Stimulated activated naive B cell treated with anti-CD40 and anti-IgM and Interleukin-4, amounts not matched to agents 10 μg/mL and 1 μg/mL and 100 μg/mL, for 72 hours (primary cell): ENCODE results near the gene FTL.
A peak's percentile ranks its signal among the peaks of the same experiment; 100 is the strongest.

ENCODE experiments used
- ATAC-seq, 2 donors: fragments of 150-1000 bp; cut with Tn5 transposase; replicated peaks; 2 replicates each; pipeline ENCODE4 v1.10.0; 2021; ENCODE audit warnings: moderate library complexity in 1 of 2
- DNase-seq: peaks from one replicate; pipeline ENCODE4 v3.0.0; 2021
- H3K27ac Mint-ChIP-seq: one replicate; pipeline ENCODE4 v1.8.0; 2022; ENCODE audit warnings: mild to moderate bottlenecking, mixed read lengths
- H3K27me3 Mint-ChIP-seq, 2 donors: one replicate each; pipeline ENCODE4 v1.8.0; 2022; ENCODE audit warnings: mixed read lengths in 2 of 2
- H3K36me3 Mint-ChIP-seq, 2 donors: one replicate each; pipeline ENCODE4 v1.8.0; 2022; ENCODE audit warnings: mixed read lengths in 2 of 2, mild to moderate bottlenecking in 1 of 2
- H3K4me1 Mint-ChIP-seq, 2 donors: one replicate each; pipeline ENCODE4 v1.8.0; 2022; ENCODE audit warnings: mixed read lengths in 2 of 2, mild to moderate bottlenecking in 1 of 2
- H3K4me3 Mint-ChIP-seq, 2 donors: one replicate each; pipeline ENCODE4 v1.8.0; 2022; ENCODE audit warnings: mild to moderate bottlenecking in 2 of 2, mixed read lengths in 2 of 2, moderate library complexity in 1 of 2
- H3K9me3 Mint-ChIP-seq, 2 donors: one replicate each; pipeline ENCODE4 v1.8.0; 2022; ENCODE audit warnings: mixed read lengths in 2 of 2, mild to moderate bottlenecking in 1 of 2

Gene FTL

DNA sequence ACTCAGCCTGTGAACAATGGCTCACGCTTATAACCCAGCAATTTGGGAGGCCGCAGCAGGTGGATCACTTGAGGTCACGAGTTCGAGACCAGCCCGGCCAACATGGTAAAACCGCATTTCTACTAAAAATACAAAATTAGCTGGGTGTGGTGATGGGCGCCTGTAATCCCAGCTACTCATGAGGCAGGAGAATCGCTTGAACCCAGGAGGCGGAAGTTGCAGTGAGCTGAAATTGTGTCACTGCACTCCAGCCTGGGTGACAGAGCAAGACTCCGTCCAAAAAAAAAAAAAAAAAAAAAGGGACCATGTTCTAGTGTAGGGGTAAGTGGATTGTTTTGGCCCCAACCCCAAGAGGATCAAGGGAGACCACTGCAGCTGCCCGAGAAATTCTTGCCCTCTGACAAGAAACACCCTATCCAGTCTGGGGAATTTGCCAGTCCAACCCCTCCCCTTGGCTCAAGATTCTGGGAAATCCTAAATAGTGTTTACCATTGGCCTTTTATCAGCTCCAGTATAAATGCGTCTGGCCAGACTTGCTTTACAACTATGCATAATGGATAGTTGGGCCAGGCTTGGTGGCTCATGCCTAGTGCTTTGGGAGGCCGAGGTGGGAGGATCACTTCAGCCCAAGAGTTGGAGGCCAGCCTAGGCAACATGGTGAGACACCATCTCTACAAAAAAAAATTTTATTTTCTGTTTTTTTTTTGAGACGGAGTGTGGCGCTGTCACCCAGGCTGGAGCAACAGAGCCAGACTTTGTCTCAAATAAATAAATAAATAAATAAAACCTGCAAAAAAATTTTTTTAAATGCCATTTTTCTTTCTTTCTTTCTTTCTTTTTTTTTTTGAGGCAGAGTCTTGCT lies 36.7 kb upstream of the FTL start:
- H3K4me3 Mint-ChIP-seq = no peak overlapping the region
- peaks cover 0 to 8% of the 10 kb centered on the region in 2 donors for H3K27me3 Mint-ChIP-seq
- peaks cover 3 to 6% of the 10 kb centered on the region in 2 donors for H3K4me1 Mint-ChIP-seq
- DNase-seq (no peak), ATAC-seq (no peak)
- H3K27ac Mint-ChIP-seq = no peak overlapping the region
- H3K36me3 Mint-ChIP-seq = peaks cover 2% of the 10 kb centered on the region in 2 donors
- H3K9me3 Mint-ChIP-seq = no peaks in the 10 kb centered on the region

GRCh38 chr19:48933382-48933932 lies 31.7 kb upstream of the FTL start, which contains the start of gene DHDH:
DHDH (plus strand) TSS chr19:48933699; CDS start chr19:48933722, 23 bp downstream.
- no peaks in the 10 kb centered on the region for H3K9me3 Mint-ChIP-seq
- peak within 1 kb of the TSS; percentile 47 for H3K27ac Mint-ChIP-seq
- H3K27me3 Mint-ChIP-seq = peaks cover 11 to 24% of the 10 kb centered on the region in 2 donors
- peak; percentile 64 for DNase-seq
- peak within 1 kb of the TSS; percentile 83 to 84 for H3K4me3 Mint-ChIP-seq
- peak; percentile 88 to 90 for ATAC-seq
- H3K4me1 Mint-ChIP-seq = peaks cover 6 to 18% of the 10 kb centered on the region in 2 donors
- no peaks in the 10 kb centered on the region for H3K36me3 Mint-ChIP-seq

DNA sequence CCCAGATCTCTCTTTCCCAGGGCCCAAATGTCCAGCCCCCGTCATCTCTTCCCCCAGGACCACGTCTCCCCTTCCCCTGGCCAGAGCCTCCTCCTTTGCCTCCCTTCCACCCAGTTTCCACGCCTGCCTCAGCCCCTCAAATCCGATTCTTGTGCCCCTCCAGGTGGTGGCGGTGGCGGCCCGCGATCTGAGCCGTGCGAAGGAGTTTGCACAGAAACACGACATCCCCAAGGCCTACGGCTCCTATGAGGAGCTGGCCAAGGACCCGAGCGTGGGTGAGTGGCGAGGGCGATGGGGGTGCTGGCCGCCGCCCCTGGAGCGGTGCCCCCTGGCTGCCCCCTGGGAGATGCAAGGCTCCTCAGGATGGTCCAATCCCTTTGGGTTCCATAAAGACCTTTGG lies 30.3 kb upstream of the FTL start:
- Mint-ChIP-seq H3K36me3 (no peaks in the 10 kb centered on the region), H3K4me1 (peaks cover 6 to 18% of the 10 kb centered on the region in 2 donors), H3K9me3 (no peaks in the 10 kb centered on the region), H3K27ac (no peak overlapping the region), H3K4me3 (peak overlapping the region in 1 of 2 donors; percentile 51), H3K27me3 (peaks cover 11 to 34% of the 10 kb centered on the region in 2 donors)
- no peak for DNase-seq
- no peak for ATAC-seq

DNA sequence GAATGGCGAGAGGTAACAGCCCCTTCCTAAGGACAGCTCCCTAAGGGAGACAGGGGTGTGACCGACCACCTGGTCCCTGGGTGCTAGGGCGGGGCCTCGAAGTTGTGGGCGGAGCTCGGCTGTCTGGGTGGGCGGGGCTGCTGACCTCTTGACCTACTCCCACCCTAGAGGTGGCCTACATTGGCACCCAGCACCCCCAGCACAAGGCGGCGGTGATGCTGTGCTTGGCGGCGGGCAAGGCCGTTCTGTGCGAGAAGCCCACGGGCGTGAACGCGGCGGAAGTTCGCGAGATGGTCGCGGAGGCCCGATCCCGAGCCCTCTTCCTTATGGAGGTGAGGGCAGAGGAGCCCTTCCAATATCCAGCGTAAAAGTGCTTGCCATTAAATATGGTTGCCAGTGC lies 29.2 kb upstream of the FTL start:
- no peaks in the 10 kb centered on the region for H3K9me3 Mint-ChIP-seq
- no peak overlapping the region for H3K4me3 Mint-ChIP-seq
- ATAC-seq (no peak), DNase-seq (no peak)
- no peak overlapping the region for H3K27ac Mint-ChIP-seq
- H3K4me1 Mint-ChIP-seq = peaks cover 6 to 18% of the 10 kb centered on the region in 2 donors
- H3K36me3 Mint-ChIP-seq = no peaks in the 10 kb centered on the region
- peaks cover 11 to 34% of the 10 kb centered on the region in 2 donors for H3K27me3 Mint-ChIP-seq

GRCh38 chr19:48938256-48938655 lies 26.9 kb upstream of the FTL start:
- Mint-ChIP-seq H3K27me3 (peaks cover 11 to 25% of the 10 kb centered on the region in 2 donors), H3K4me1 (peaks cover 5 to 14% of the 10 kb centered on the region in 2 donors), H3K36me3 (peaks cover 0 to 2% of the 10 kb centered on the region in 2 donors), H3K27ac (no peak overlapping the region), H3K4me3 (no peak overlapping the region), H3K9me3 (peaks cover 0 to 3% of the 10 kb centered on the region in 2 donors)
- DNase-seq (no peak), ATAC-seq (no peak)

GRCh38 chr19:48940902-48941301 lies 24.2 kb upstream of the FTL start:
- peaks cover 0 to 3% of the 10 kb centered on the region in 2 donors for H3K9me3 Mint-ChIP-seq
- H3K27me3 Mint-ChIP-seq = peaks cover 4 to 19% of the 10 kb centered on the region in 2 donors
- H3K4me1 Mint-ChIP-seq = no peaks in the 10 kb centered on the region
- H3K36me3 Mint-ChIP-seq = peaks cover 0 to 2% of the 10 kb centered on the region in 2 donors
- H3K4me3 Mint-ChIP-seq = no peak overlapping the region
- ATAC-seq (no peak), DNase-seq (no peak)
- H3K27ac Mint-ChIP-seq = no peak overlapping the region

- ATAC-seq (no peak), DNase-seq (no peak)
- Mint-ChIP-seq H3K27me3 (peaks cover 0 to 13% of the 10 kb centered on the region in 2 donors), H3K4me3 (no peak overlapping the region), H3K36me3 (peaks cover 0 to 4% of the 10 kb centered on the region in 2 donors), H3K4me1 (no peaks in the 10 kb centered on the region), H3K27ac (no peak overlapping the region), H3K9me3 (peaks cover 4 to 5% of the 10 kb centered on the region in 2 donors)
Measured at GRCh38 chr19:48943081-48943480, 22.0 kb upstream of the FTL start.

GRCh38 chr19:48945415-48945814 lies 19.7 kb upstream of the FTL start:
- DNase-seq (no peak), ATAC-seq (no peak)
- H3K27ac Mint-ChIP-seq = no peak overlapping the region
- H3K9me3 Mint-ChIP-seq = peaks cover 4 to 5% of the 10 kb centered on the region in 2 donors
- H3K4me1 Mint-ChIP-seq = no peaks in the 10 kb centered on the region
- peaks cover 3 to 7% of the 10 kb centered on the region in 2 donors for H3K36me3 Mint-ChIP-seq
- H3K27me3 Mint-ChIP-seq = no peaks in the 10 kb centered on the region
- no peak overlapping the region for H3K4me3 Mint-ChIP-seq

- no peaks in the 10 kb centered on the region for H3K4me1 Mint-ChIP-seq
- no peaks in the 10 kb centered on the region for H3K27me3 Mint-ChIP-seq
- no peak overlapping the region for H3K27ac Mint-ChIP-seq
- DNase-seq (no peak), ATAC-seq (no peak)
- H3K36me3 Mint-ChIP-seq = peaks cover 3 to 7% of the 10 kb centered on the region in 2 donors
- H3K4me3 Mint-ChIP-seq = no peak overlapping the region
- peaks cover 4 to 5% of the 10 kb centered on the region in 2 donors for H3K9me3 Mint-ChIP-seq
Measured at GRCh38 chr19:48945817-48946216, 19.3 kb upstream of the FTL start.

- H3K9me3 Mint-ChIP-seq = peaks cover 2 to 4% of the 10 kb centered on the region in 2 donors
- ATAC-seq = no peak
- H3K27ac Mint-ChIP-seq = no peak overlapping the region
- no peak overlapping the region for H3K4me3 Mint-ChIP-seq
- H3K36me3 Mint-ChIP-seq = peaks cover 3 to 5% of the 10 kb centered on the region in 2 donors
- DNase-seq = no peak
- H3K4me1 Mint-ChIP-seq = no peaks in the 10 kb centered on the region
- H3K27me3 Mint-ChIP-seq = no peaks in the 10 kb centered on the region
Measured at GRCh38 chr19:48946463-48947257, 18.4 kb upstream of the FTL start.

DNA sequence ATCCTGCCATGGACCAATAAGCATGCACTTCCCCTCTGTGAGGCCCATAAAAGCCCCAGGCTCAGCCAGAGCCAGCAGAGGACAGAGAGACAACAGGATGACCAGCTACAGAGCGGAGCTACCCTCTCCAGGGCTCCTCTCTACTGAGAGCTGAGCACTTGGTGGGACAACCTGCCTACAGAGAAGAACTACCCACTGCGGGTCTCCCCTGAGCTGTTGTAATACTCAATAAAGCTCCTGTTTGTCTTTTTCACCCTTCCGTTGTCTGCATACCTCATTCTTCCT lies 17.9 kb upstream of the FTL start:
- H3K27ac Mint-ChIP-seq = no peak overlapping the region
- no peak for ATAC-seq
- H3K4me1 Mint-ChIP-seq = no peaks in the 10 kb centered on the region
- H3K4me3 Mint-ChIP-seq = no peak overlapping the region
- peaks cover 2 to 4% of the 10 kb centered on the region in 2 donors for H3K9me3 Mint-ChIP-seq
- no peaks in the 10 kb centered on the region for H3K27me3 Mint-ChIP-seq
- H3K36me3 Mint-ChIP-seq = peaks cover 3 to 5% of the 10 kb centered on the region in 2 donors
- no peak for DNase-seq

DNA sequence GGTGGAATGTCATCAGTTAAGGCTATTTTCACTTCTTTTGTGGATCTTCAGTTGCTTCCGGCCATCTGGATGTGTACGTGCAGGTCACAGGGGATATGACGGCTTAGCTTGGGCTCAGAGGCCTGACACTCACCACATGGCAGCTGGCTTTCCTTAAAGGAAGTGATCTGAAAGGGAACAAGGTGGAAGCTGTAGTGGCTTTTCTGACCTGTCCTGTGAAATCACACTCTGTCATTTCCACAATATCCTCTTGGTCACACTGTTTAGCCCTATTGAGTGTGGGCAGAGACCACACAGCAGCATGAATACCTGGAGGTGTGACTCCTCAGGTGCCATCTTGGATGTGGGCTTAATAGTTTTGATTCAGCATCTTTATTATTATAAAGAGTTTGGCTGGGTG lies 14.9 kb upstream of the FTL start:
- peaks cover 4 to 5% of the 10 kb centered on the region in 2 donors for H3K36me3 Mint-ChIP-seq

DNA sequence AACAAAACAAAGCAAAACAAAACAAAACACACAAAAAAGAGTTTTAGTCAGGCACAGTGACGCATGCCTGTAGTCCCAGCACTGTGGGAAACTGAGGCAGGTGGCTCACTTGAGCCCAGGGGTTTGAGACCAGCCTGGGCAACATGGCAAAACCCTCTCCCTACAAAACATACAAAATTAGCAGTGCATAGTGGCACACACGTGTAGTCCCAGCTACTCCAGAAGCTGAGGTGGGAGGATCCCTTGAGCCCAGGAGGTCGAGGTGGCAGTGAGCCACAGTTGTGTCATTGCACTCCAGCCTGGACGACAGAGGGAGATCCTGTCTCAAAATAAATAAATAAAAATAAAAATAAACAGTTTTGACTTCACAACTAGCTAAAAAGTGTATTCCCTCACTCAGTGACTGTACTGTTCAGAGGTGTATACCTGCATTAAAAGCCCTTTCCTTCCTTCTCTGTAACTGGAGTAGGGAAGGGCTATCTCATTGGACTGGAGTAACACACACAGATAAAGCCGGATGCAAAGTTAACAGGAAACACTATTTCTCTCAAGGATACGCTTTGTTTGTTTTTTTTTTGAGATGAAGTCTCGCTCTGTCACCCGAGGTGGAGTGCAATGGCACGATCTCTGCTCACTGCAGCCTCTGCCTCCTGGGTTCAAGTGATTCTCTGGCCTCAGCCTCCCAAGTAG lies 14.1 kb upstream of the FTL start:
- H3K36me3 Mint-ChIP-seq = peaks cover 7 to 9% of the 10 kb centered on the region in 2 donors
- H3K4me1 Mint-ChIP-seq = peaks cover 9 to 13% of the 10 kb centered on the region in 2 donors
- H3K27me3 Mint-ChIP-seq = no peaks in the 10 kb centered on the region
- no peak overlapping the region for H3K4me3 Mint-ChIP-seq
- DNase-seq = no peak
- peaks cover 2 to 4% of the 10 kb centered on the region in 2 donors for H3K9me3 Mint-ChIP-seq
- no peak for ATAC-seq
- H3K27ac Mint-ChIP-seq = no peak overlapping the region

More for the DNA sequence above, 14.9 kb upstream of the FTL start:
- H3K27ac Mint-ChIP-seq = no peak overlapping the region
- H3K27me3 Mint-ChIP-seq = no peaks in the 10 kb centered on the region
- H3K4me1 Mint-ChIP-seq = peaks cover 3 to 5% of the 10 kb centered on the region in 2 donors
- H3K4me3 Mint-ChIP-seq = no peak overlapping the region
- ATAC-seq (no peak), DNase-seq (no peak)
- peaks cover 2 to 4% of the 10 kb centered on the region in 2 donors for H3K9me3 Mint-ChIP-seq

- no peak overlapping the region for H3K27ac Mint-ChIP-seq
- peaks cover 16 to 29% of the 10 kb centered on the region in 2 donors for H3K36me3 Mint-ChIP-seq
- H3K27me3 Mint-ChIP-seq = no peaks in the 10 kb centered on the region
- H3K9me3 Mint-ChIP-seq = no peaks in the 10 kb centered on the region
- no peak overlapping the region for H3K4me3 Mint-ChIP-seq
- no peak for DNase-seq
- H3K4me1 Mint-ChIP-seq = peaks cover 17 to 27% of the 10 kb centered on the region in 2 donors
- no peak for ATAC-seq
Measured at GRCh38 chr19:48953141-48953540, 12.0 kb upstream of the FTL start.
